Measurements from ENCODE around the gene LGSN.
"Not testable (repeated sequence)": the region's sequence is repeated elsewhere in the genome, so short reads cannot be mapped to it uniquely, and the experiment has no call there.

LGSN gene

GRCh38 chr6:63227928-63228894, 91.6 kb downstream of the LGSN start:
- not testable (repeated sequence) for FAIRE-seq

DNA sequence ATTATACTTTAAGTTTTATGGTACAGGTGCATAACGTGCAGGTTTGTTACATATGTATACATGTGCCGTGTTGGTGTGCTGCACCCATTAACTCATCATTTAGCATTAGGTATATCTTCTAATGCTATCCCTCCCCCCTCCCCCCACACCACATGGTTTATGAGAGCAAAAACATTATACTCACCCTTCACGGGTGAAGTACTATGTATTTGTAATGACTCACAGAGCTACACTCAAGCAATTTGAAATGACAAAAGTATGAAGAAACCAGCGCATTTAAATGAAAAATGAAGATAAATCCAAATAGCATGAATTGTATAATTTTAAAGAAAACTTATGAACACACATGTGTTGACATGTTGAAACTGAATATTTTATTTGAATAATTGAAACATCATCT, 93.8 kb downstream of the LGSN start:
- not testable (repeated sequence) for FAIRE-seq

All from G401.6 (cell line).